DMS53 treated with DMSO at 0.1 percent for 48 hours (cell line): ENCODE data around the gene UNC5CL.
"Not testable (repeated sequence)": the region's sequence is repeated elsewhere in the genome, so short reads cannot be mapped to it uniquely, and the experiment has no call there.

Source experiments
- DNase-seq: peaks from one replicate; lab custom pipeline; 2025; ENCODE audit not compliant: unreplicated experiment; lab: John Stamatoyannopoulos, UW

UNC5CL gene

GRCh38 chr6:41040101-41040939 lies 1.3 kb upstream of the UNC5CL start:
- peak; percentile 96 for DNase-seq

- no peak for DNase-seq
Observed at GRCh38 chr6:41038205-41038604, 816 bp downstream of the UNC5CL start.

GRCh38 chr6:41037107-41037900 lies 1.7 kb downstream of the UNC5CL start:
- DNase-seq: no peak

GRCh38 chr6:41036601-41037000 lies 2.4 kb downstream of the UNC5CL start:
- no peak for DNase-seq

GRCh38 chr6:41036186-41036585 lies 2.8 kb downstream of the UNC5CL start:
- no peak for DNase-seq

GRCh38 chr6:41033776-41034175 lies 5.2 kb downstream of the UNC5CL start:
- no peak for DNase-seq

- no peak for DNase-seq
Observed at GRCh38 chr6:41032830-41033229, 6.2 kb downstream of the UNC5CL start.

GRCh38 chr6:41028561-41029412 lies 10.2 kb downstream of the UNC5CL start:
- peak; percentile 43 for DNase-seq

- DNase-seq: peak; percentile 79
Observed at GRCh38 chr6:41027799-41028560, 11.0 kb downstream of the UNC5CL start.

- peak; percentile 43 for DNase-seq
Observed at GRCh38 chr6:41027241-41027640, 11.8 kb downstream of the UNC5CL start.

GRCh38 chr6:41025966-41026530 lies 13.0 kb downstream of the UNC5CL start:
- DNase-seq: no peak

GRCh38 chr6:41023114-41023513 lies 15.9 kb downstream of the UNC5CL start:
- no peak for DNase-seq

GRCh38 chr6:41022294-41022693 lies 16.7 kb downstream of the UNC5CL start:
- DNase-seq: peak; percentile 9

GRCh38 chr6:41021832-41022231 lies 17.2 kb downstream of the UNC5CL start:
- no peak for DNase-seq

- DNase-seq: no peak
Observed at GRCh38 chr6:41017663-41018062, 21.4 kb downstream of the UNC5CL start.

GRCh38 chr6:41015860-41016259 lies 23.2 kb downstream of the UNC5CL start:
- DNase-seq: not testable (repeated sequence)

GRCh38 chr6:41014780-41015179 lies 24.2 kb downstream of the UNC5CL start:
- DNase-seq: no peak

GRCh38 chr6:41013466-41014153 lies 25.4 kb downstream of the UNC5CL start:
- no peak for DNase-seq

GRCh38 chr6:41011673-41012072 lies 27.3 kb downstream of the UNC5CL start:
- DNase-seq: no peak

GRCh38 chr6:41009669-41010068 lies 29.4 kb downstream of the UNC5CL start:
- DNase-seq: no peak
